ENCODE measurements around the gene SLC4A8.

The SLC4A8 gene

DNA sequence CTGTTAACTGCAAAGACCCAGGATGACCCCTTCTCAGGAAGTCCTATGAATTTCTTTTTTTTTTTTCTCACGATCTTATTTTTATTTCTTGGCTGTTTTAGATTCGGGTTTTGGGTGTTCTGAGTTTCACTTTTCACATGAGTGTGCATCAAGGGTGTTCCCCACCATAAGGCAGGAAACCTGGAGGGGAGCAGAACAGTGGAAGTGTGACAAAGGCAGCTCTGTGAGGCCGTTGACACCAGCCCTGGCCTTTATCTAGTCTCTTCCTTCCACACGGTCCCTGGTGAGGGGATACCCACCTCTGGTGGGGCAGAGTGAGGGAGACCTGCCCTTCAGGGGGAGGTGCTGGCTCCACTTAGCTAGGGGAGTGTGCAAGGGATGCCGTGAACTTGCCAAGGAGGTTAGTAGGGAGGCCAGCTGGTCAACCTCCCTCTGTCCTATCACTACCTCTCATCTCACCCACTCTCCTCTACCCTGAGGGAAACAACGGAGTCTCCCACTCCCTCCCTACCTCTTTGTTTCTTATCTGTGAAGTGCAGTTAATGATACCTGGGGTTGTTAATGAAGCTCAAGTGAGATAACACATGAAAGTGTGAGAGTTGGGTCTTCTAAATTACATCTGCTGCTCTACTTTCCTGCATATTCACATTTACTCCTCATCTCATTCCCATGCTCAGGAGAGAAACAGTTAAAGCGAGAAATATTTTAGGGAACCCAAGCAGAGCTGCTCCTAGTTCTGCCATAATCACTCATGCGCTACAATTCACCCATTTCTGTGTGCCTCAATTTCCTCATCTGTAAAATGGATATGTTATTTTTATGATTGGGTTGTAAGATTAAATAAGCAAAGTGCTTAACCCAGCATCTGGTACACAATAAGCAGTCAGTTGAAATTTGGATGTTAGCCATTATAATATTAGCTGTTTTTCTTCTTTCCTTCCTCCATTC, 29.1 kb upstream of the SLC4A8 start:
- DNase-seq: peak; percentile 93

DNA sequence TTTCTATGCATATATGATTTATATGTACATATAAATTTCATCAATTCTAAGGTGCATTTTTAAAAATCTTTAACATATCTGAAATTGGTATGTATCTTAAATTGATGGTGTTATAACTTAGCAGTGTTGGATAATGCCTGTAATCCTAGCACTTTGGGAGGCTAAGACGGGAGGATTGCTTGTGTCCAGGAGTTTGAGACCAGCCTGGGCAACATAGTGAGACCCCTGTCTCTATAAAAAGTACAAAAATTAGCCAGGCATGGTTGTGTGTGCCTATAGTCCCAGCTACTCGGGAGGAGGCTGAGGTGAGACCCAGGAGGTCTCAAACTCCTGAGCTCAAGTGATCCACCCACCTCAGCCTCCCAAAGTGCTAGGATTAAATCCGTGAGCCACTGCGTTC, 27.0 kb upstream of the SLC4A8 start:
- DNase-seq: no peak

DNA sequence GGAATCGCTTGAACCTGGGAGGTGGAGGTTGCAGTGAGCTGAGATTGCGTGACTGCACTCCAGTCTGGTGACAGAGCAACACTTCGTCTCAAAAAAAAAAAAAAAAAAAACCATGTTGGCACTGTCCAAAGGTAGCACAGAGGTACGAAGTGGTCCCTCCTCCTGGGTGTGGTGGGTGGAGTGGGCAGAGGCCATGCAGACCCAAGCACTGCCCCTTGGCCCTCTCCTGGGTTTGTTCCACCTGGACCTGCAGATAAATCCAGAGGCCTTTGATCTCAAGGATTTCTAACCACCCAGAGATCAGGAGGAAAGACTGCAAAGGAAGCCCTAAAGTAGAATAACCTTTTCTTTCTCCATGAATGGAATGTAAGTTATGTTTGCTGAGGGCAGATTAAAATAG, 24.7 kb upstream of the SLC4A8 start:
- no peak for DNase-seq

DNA sequence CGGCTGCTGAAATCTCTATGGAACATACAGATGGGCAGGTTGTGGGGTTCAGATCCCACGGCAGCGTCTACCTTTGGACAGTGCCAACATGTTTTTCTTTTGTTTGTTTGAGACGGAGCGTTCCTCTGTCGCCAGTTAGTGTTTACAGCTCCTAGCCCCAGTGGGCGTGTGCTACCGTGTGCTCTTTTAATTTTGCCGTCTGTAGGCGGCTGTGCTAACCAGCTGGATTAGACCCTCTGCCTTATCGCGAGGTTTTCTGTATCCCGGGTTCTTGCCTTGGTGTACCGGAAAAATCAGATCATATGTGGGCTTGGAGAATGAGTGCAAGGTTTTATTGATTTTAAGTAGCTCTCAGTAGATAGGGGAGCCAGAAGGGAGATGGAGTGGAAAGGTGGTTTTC, 23.6 kb upstream of the SLC4A8 start:
- DNase-seq: no peak

DNA sequence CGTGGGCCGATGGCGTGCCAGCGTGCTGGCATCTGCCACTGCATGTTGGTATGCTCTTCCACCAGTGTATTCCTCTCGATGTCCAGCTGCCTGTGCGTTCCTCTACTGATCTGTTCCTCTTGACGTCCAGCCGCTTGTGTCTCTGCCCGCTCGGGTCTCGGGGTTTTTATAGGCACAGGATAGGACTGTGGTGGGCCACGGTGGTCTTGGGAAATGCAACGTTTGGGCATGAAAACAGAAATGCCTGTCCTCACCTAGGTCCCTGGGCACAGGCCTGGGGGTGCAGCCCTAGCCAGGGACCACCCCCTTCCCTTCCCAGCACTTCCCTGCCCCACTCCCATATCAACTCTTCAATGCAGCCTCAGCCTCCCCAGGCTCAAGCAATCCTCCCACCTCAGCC, 23.1 kb upstream of the SLC4A8 start:
- no peak for DNase-seq

DNA sequence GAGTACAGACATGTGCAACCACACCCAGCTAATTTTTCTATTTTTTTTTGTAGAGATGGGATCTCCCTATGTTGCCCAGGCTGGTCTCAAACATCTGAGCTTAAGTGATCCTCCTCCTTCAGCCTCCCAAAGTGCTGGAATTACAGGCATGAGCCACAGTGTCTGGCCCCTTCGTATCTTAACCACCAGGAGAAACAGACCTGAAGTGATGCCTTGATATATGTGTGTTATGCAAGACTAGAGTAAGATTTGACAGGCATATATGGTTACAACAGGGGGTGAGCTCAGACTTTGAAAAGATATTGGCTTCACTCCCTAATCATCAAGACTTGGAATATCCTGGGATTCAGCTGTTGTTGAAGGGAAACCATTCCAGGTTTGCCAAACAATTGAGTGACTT, 22.7 kb upstream of the SLC4A8 start:
- no peak for DNase-seq

DNA sequence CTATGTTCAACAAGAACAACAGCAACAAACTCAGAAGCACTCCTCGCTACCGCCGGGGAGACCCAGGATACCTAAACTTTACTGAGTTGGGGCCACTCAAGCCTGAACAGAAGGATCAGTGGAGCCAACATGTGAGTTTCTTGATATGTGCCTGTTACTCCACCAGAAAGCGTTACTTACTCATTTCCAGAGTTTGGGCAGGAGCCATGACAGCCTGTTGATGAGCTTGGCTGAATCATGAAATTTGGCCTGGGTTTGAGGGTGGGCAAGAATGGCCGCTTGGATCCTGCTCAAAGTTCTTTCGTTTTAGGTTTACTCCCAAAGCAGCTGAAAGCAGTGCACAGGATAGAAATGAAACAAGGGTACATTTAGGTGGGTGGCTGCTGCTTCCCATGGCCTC, 21.5 kb upstream of the SLC4A8 start:
- DNase-seq: no peak

DNA sequence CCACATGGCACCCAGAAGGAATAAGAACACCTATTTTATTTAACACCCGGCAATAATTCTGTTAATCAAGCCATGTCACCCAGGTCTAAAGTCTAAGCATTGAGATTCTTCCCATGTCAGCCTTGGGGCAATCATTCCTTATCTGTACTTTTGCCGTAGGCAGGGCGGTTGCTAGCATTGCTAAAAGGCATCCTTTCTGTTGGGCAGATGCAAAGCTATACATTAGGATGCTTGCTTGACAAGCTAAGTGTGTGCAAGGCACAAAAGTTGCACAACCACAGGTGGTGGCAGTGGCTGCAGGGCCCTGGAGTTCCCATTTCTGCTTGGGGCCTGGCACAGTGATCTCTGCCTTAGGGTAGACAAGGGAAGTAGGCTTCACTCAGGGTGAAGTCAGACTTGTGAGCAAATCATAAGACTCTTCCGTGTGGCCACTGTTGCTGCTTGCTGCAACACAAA, 20.9 kb upstream of the SLC4A8 start:
- peak; percentile 82 for DNase-seq

DNA sequence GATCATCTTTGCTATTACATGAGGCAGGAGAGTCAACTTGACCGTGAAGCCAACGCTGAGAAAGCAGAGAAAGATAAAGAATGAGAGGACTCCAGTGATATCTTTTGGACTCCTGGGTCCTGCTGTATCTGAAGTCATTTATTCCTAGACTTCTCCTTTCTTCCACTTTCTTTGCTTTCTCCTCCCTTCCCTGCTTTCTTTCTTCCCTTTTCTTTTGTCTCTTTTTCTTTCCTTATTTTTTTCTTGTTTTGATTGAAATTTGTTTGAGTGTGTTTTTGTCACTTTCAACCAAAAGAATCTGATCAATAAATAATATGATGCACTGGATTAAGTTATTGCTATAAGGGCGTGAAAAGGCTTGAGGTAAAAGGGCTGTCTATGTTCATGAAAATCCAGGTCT, 20.0 kb upstream of the SLC4A8 start:
- no peak for DNase-seq

DNA sequence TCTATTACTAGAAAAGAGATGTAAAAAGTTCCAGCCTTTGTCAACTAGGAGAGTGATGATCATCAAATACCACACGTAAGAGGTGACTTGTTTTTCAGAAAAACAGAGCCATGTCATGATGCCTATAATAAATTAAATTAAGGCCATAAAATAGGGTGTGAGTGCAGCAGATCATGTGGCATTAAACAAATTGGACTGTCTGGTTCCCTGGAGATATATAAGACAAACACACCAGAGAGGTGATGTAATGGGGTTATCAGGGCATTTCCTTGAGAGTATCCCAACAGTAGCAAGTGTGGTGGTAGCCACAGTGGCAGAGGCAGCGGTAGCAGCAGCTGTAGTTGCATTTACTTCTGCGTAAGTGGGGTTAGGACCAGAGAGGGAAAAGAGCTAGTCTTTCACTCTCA, 18.8 kb upstream of the SLC4A8 start:
- DNase-seq: no peak

DNA sequence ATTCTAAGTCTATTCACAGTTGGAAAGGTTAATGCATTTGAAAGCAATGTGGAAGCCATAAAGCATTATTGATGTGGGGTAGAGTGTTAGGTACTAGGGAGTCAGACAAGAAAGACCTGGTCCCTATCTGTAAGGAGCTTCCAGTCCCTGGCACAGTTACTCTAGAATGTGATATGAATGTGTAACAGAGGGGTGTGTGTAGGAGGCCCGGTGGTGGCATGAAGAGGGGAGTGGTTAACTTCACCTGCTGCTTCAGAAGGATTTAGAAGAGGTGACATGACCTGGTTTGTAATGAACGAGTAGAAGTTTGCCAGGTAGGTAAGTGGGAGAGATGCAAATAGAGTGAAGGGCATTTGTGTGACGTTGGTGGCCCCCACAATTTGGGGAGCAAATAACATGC, 18.3 kb upstream of the SLC4A8 start:
- DNase-seq: no peak

DNA sequence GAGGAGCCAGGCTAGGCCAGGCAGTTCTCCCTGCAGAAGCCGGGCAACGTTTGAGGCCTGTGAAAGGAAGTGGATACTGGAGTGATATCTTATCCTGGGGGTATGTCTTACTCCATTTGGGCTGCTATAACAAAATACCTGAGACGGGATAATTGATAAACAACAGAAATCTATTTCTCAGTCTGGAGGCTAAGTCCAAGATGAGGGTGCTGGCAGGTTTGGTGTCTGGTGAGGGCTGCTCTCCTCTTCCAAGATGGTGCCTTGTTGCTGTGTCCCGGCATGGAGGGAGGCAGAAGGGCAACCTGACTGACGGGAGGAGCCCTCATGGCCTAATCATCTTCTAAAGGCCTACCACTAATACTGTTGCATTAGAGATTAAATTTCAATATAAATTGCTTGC, 17.8 kb upstream of the SLC4A8 start:
- DNase-seq: no peak

DNA sequence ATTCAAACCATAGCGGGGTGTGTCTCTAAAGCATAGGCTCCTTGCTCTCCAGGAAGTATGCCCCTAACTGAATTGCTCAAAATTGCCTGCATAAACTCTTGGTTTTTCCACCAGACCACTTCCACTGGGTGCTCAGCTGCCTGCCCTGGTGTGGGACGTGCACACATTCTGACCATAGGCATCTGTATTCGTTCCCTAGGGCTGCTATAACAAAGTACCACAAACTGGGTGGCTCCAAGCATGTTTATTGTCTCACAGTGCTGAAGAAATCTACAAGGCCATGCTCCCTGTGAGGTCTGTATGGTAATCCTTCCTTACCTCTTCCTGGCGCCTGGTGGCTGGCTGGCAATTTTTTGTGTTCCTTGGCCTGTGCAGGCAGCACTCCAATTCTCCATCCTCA, 17.0 kb upstream of the SLC4A8 start:
- no peak for DNase-seq

DNA sequence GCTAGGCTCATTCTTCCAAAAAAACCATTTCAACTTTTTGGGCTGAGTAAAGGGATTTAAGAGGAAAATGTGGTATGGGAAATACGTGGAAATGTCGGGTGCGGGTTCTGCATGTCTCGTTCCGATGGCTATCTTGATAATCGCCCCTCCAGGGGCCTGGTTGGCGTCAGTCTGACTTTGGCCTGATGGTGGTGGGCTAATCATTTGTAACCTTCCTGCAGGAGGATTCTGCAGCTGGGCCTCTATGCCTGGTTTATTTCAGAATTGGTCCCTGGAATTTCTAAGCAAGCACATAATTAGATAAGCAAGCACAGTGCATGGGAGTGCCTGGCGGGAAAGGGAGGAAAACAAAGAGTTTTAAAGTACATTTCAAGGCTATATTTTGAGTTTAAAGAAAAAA, 14.8 kb upstream of the SLC4A8 start:
- DNase-seq: no peak

DNA sequence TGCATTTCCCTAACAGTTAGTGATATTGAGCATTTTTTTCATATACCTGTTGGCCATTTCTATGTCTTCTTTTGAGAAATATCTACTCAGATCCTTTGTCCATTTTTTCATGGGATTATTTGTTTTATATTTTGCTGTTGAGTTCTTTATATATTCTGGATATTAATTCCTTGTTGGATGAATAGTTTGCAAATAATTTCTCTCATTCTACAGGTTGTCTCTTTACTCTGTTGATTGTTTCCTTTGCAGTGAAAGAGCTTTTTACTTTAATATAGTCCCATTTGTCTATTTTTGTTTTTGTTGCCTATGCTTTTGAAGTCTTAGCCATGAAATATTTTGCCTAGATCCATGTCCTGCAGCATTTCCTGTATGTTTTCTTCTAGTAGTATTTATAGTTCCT, 11.5 kb upstream of the SLC4A8 start:
- DNase-seq: no peak

DNA sequence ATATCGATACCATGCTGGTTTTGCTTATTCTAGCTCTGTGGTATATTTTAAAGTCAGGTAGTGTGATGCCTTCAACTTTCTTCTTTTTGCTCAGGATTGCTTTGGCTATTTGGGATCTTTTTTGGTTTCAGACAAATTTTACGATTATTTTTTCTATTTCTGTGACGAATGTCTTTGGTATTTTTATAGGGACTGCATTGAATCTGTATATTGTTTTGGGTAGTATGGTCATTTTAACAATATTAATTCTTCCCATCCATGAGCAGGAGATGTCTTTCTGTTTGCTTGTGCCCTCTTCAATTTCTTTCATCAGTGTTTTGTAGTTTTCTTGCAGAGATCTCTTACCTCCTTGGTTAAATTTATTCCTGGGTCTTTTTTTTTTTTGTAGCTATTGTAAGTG, 10.8 kb upstream of the SLC4A8 start:
- no peak for DNase-seq

DNA sequence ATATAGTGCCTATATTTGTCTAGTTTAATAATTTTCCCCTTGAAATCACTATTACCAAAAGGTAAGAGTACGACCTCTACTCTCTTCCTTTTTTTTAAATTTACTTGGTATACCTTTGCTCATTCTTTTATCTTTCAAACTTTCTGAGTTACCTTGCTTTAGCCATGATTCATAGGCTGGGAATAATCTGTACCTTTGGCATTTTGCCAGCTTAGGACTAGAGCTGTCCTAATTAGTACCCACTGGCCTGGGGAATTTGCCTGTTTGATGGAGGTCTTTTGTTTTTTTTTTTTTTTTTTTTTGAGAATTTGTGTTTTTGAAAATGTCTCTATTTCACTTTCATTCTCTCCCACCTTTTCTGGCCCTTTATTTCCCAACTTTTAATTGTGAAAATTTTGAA, 8.7 kb upstream of the SLC4A8 start:
- no peak for DNase-seq

DNA sequence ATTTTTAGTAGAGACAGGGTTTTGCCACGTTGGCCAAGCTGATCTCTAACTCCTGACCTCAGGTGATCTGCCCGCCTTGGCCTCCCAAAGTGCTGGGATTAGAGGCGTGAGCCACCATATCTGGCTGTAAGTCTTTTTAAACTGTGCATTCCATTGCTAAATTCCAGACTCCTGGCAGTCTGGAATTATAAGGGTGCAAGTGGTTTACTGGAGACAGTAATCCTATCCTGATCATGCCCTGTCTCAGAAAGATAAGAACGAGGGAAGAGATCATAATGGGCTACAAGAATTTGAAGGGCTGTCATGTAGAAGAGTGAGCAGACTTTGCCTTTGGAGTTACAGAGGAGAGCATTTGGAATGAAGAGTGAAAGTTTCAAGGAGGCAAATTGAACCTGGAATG, 6.8 kb upstream of the SLC4A8 start:
- no peak for DNase-seq

DNA sequence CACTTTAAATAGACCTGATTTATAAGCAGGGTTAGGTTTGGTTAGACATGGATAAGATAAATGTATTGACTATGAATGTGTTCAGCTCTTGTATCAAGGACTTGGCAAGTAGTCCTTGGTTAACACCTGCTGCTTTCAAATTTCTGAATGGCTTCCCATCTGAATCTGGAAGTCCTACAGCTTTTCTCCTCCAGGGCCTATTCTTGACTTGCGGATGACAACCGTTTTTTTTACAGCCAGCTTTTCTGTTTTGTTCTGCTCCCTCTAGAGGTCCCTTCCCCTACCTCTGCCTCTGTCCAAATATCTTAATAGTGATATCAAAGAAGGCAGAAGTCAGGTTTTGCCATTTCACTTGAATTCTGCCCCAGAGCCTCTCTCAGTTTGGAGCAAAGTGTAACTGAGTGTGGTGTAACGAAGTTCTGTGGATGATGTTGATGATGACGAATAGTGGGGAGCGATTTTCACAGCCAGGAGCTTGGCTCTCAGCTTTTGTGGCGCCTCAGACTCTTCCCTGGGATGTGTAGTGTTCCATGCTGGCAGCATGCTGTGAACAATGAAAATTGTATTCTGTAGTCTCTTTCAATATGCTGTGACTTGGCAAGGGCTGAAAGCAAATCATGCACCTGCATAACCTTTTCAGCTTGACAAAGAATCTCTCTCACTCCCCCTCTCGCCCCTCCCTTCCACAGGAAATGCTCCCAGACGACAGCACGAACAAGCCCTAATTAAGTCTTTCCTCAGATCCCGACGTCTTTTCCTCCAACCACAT, 5.0 kb upstream of the SLC4A8 start:
- DNase-seq: peak; percentile 58

DNA sequence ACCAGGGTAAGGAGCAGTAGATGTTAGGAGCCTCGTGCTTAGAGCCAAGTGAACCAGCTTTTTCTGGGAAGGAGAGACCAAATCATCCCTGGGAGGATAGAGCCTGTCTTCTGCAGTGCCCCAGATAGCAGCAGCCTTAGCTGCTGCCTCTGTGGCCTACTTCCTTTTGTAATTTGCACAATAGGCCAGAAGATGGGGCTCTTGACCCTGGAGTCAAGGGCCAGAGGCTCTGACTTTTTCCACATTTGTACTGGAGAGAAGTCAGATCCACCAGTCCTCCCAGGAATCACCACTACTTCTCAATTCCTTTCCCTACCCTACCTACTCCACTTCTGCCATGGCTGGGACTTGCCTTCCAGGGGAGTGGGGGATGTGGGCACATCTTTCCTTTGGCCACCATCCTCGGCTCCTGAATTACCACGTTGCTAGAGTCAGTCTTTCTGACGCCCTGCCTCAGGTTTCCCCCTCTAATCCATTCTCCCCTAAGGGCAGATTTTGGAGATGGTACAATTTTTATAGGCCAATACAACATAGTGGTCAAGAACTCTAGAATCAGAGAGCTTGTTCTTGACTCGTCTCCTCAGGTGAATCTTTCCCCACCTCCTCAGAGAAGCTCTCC, 3.3 kb upstream of the SLC4A8 start:
- peak; percentile 85 for DNase-seq

DNA sequence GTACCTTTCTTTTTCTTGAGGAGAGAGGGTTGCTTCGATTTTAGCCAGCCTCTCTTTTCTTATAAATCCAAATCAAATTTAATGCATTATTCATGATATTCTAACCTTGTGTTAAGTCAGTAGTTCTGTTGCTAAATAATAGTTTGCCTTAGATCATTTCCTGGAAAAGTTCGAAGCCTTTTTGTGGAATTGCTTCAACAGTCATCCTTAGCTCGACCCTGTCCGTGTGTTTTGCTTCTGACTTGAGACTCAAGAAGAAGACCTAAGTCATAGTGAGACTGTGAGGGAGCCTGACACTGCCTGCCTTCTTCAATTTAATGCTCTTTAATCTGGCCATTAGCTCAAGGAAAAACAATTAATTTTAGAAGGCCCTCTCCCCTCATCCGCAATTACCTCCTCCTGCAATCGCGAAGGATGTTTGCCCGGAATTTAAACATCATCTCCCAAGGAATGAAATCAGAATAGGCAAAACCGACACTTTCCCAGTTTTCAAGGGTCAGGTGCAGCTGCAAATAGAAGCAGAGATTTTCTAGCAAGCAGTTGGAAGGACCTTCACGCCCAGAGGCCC, 453 bp upstream of the SLC4A8 start:
- DNase-seq: no peak

DNA sequence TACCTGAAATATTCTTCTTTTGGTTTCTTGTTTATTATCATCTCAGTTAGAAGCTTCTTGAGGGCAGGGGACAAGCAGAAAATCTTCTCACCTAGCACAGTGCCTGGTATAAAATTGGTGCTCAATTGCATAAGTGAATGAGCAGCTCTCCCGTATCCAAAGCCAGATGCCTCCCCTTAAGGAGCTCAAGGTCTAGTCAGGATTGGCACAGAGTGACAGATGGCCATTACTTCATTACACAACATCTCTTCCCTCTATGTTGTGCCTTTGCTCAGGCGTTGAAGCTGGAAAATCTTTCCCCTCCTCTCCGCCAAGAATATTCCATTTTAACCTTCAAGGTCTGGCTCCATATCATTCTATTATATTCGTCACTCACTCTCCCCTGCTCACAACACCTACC, 3.6 kb downstream of the SLC4A8 start:
- DNase-seq: no peak

DNA sequence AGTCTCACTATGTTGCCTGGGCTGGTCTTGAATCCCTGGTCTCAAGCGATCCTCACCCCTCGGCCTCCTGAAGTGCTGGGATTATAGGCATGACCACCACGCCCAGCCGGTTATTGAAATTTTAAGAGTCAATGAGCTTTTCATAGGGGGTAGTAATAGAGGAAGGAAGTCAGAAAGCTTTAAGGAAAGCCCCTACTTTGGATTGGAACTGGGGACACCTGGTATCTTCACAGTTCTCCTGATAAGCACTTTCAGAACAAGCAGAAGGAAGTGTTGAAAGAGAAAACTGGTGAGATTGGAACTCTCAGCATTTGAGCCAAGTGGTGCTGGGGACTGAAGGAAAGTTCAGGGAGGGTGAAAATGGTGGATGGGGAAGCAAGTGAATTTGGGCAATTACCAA, 5.1 kb downstream of the SLC4A8 start:
- no peak for DNase-seq
